ENCODE measurements around the gene IL2RA.

DNA sequence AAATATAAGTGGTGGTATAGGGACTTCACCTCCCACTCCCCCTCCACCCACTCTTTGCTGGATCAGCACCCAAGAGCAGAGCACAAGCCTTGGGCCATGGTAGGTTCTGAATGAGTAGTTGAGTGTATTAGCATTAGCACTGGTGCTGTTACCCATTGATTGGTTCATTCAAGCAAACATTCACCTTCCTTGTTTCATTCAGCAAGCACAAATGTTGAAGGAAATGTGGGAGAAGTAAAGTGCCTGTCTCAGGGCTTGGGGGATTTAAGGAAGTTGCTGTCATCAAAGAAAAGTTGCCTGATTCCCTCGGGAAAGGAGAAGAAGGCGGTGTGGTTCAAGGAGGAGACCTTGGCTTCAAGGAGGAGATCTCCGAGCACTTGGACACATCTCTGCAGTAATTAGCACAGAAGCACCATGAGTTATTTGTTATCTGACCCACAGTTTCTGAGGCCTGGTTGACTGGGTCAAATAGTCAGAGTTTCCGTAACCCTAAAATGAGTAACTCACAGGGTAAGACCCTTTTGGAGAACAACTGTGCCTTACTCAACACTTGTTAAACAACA is 17.3 kb downstream of the IL2RA start:
- TF ChIP-seq POLR2A (IDR thresholded peaks at IDR 0.05) (no peak), EP300 (IDR thresholded peaks at IDR 0.05) (no peak)
